HCT116 (cell line): ENCODE measurements around the gene ZDHHC9. TPM values are rescaled to one million over a fixed set of nuclear protein-coding genes. Genes with fewer than 3 reads are reported as not detected.

Experiments
- ATAC-seq: fragments of 200-7000 bp; cut with Tn5 transposase; 2 replicates; pipeline ENCODE4 v1.9.1; 2020; ENCODE audit warnings: mild to moderate bottlenecking, moderate library complexity
- BruUV-seq: library from RNA; stranded (reverse); fragments of 400-500 nt; replicated peaks from 2 replicates; lab custom pipeline; 2021; lab: Mats Ljungman, UMichigan
- CTCF ChIA-PET: fragments of 300-600 bp; sonication (Branson Sonifier 250); formaldehyde crosslinking; loops from one replicate; lab custom pipeline; 2021; ENCODE audit warnings: antibody characterized with exemption; lab: Charles Lee
- POLR2A ChIA-PET: fragments of 300-600, 350-600 bp; sonication (Branson Sonifier 250); formaldehyde crosslinking; loops from one replicate; lab custom pipeline; 2021; ENCODE audit warnings: antibody characterized with exemption; lab: Charles Lee
- RAD21 ChIA-PET, 2 experiments: fragments of 300-600 bp; sonication (Branson Sonifier 250); formaldehyde crosslinking; loops; one replicate each; lab custom pipeline; 2023; ENCODE audit warnings: low total read pairs in 2 of 2; ENCODE audit not compliant: uncharacterized antibody in 2 of 2, unreplicated experiment in 2 of 2, low non-redundant PET in 1 of 2; lab: Charles Lee
- DNase-seq: peaks from one replicate; pipeline ENCODE4 v3.0.0-alpha.2; 2010; ENCODE audit warnings: low read depth, low spot score
- H2AFZ ChIP-seq: fragments of 200-600 bp; shearing (Covaris generic), sonication (generic); 2 replicates; pipeline ENCODE4 v1.6.1; 2017; ENCODE audit warnings: low read depth, mixed run types, mixed read lengths, antibody characterized with exemption, low read length; ENCODE audit not compliant: poor library complexity, severe bottlenecking
- H3K27ac ChIP-seq: 2 replicates; pipeline ENCODE4 v1.5.1; 2012; ENCODE audit warnings: low read depth, low read length
- H3K27me3 ChIP-seq: fragments of 200-600 bp; sonication (generic); 2 replicates; pipeline ENCODE4 v1.6.1; 2016; ENCODE audit warnings: mixed run types, low read length, mixed read lengths; ENCODE audit not compliant: insufficient read depth
- H3K36me3 ChIP-seq, 2 experiments: fragments of 200-500 bp in 1 of 2; fragments of 200-600 bp in 1 of 2; sonication (Bioruptor generic) in 1 of 2; sonication (generic) in 1 of 2; 2 replicates each; pipeline versions ENCODE4 v1.5.1 to v1.6.1; 2014 to 2016; ENCODE audit warnings: low read length in 2 of 2, inconsistent platforms in 1 of 2, mixed read lengths in 1 of 2, mixed run types in 1 of 2; ENCODE audit not compliant: insufficient read depth in 2 of 2, control insufficient read depth in 1 of 2
- H3K4me1 ChIP-seq, 2 experiments: fragments of 200-600 bp in 1 of 2; sonication (generic) in 1 of 2; 2 replicates each; pipeline versions ENCODE4 v1.5.1 to v1.6.1; 2012 to 2017; ENCODE audit warnings: low read length in 2 of 2, inconsistent platforms in 1 of 2, mild to moderate bottlenecking in 1 of 2, mixed read lengths in 1 of 2, mixed run types in 1 of 2, moderate library complexity in 1 of 2; ENCODE audit not compliant: insufficient read depth in 2 of 2, control insufficient read depth in 1 of 2
- H3K4me2 ChIP-seq: fragments of 200-600 bp; sonication (generic); 2 replicates; pipeline ENCODE4 v1.6.1; 2017; ENCODE audit warnings: mixed run types, low read length, mixed read lengths
- H3K4me3 ChIP-seq, 2 experiments: fragments of 200-600 bp in 1 of 2; sonication (generic) in 1 of 2; replicated peaks in 1 of 2; 2 replicates each; pipeline ENCODE4 v1.5.1; 2011 to 2016; ENCODE audit warnings: low read length in 2 of 2, control low read depth in 1 of 2, low read depth in 1 of 2, mild to moderate bottlenecking in 1 of 2, mixed read lengths in 1 of 2, mixed run types in 1 of 2
- H3K79me2 ChIP-seq: fragments of 200-600 bp; sonication (generic); 2 replicates; pipeline ENCODE4 v1.6.1; 2017; ENCODE audit warnings: mild to moderate bottlenecking, mixed run types, low read length, moderate library complexity, mixed read lengths; ENCODE audit not compliant: insufficient read depth
- H3K9ac ChIP-seq: fragments of 200-600 bp; sonication (generic); 2 replicates; pipeline ENCODE4 v1.6.1; 2016; ENCODE audit warnings: low read length, mixed read lengths
- H3K9me2 ChIP-seq: fragments of 200-600 bp; sonication (generic), shearing (Covaris generic); 2 replicates; pipeline ENCODE4 v1.6.1; 2017; ENCODE audit warnings: mixed run types, mild to moderate bottlenecking, moderate library complexity; ENCODE audit not compliant: insufficient read depth
- H3K9me3 ChIP-seq, 2 experiments: fragments of 200-500 bp in 1 of 2; fragments of 200-600 bp in 1 of 2; sonication (Bioruptor generic) in 1 of 2; sonication (generic) in 1 of 2; 2 replicates each; pipeline ENCODE4 v1.6.1; 2014 to 2017; ENCODE audit warnings: low read length in 2 of 2, mixed read lengths in 2 of 2, inconsistent platforms in 1 of 2, low read depth in 1 of 2, mild to moderate bottlenecking in 1 of 2, mixed run types in 1 of 2, moderate library complexity in 1 of 2; ENCODE audit not compliant: control insufficient read depth in 1 of 2, insufficient read depth in 1 of 2
- H4K20me1 ChIP-seq: fragments of 200-600 bp; sonication (generic), shearing (Covaris generic); 2 replicates; pipeline ENCODE4 v1.6.1; 2017; ENCODE audit warnings: mixed run types, mild to moderate bottlenecking, moderate library complexity; ENCODE audit not compliant: insufficient read depth
- ATF3 ChIP-seq: IDR thresholded peaks from 2 replicates; pipeline ENCODE4 v1.6.1; 2012
- CBX3 ChIP-seq: IDR thresholded peaks from 2 replicates; pipeline ENCODE4 v1.6.1; 2012; ENCODE audit warnings: low read depth
- CEBPB ChIP-seq: IDR thresholded peaks from 2 replicates; pipeline ENCODE4 v1.6.1; 2012; ENCODE audit warnings: low read depth
- ELF1 ChIP-seq: IDR thresholded peaks from 2 replicates; pipeline ENCODE4 v1.6.1; 2012; ENCODE audit warnings: low read depth, borderline replicate concordance
- EZH2 ChIP-seq: fragments of 200-600 bp; sonication (generic); IDR thresholded peaks from 2 replicates; pipeline ENCODE4 v1.6.1; 2017; ENCODE audit warnings: antibody characterized with exemption, mixed run types
- EZH2phosphoT487 ChIP-seq: fragments of 200-600 bp; IDR thresholded peaks from 2 replicates; pipeline ENCODE4 v1.6.1; 2018; ENCODE audit warnings: antibody characterized with exemption, borderline replicate concordance
- JUND ChIP-seq: IDR thresholded peaks from 2 replicates; pipeline ENCODE4 v1.6.1; 2012
- POLR2A ChIP-seq: IDR thresholded peaks from 2 replicates; pipeline ENCODE4 v1.7.0; 2011; ENCODE audit warnings: borderline replicate concordance; ENCODE audit not compliant: insufficient read depth, insufficient read length; ENCODE audit errors: extremely low read depth
- POLR2AphosphoS5 ChIP-seq: IDR thresholded peaks from 2 replicates; pipeline ENCODE4 v1.6.1; 2011; ENCODE audit warnings: mild to moderate bottlenecking, low read depth, low read length, moderate library complexity
- RAD21 ChIP-seq: IDR thresholded peaks from 2 replicates; pipeline ENCODE4 v1.6.1; 2012; ENCODE audit warnings: low read depth, mild to moderate bottlenecking
- SIN3A ChIP-seq: IDR thresholded peaks from 2 replicates; pipeline ENCODE4 v1.6.1; 2012; ENCODE audit warnings: low read depth
- SP1 ChIP-seq: IDR thresholded peaks from 2 replicates; pipeline ENCODE4 v1.6.1; 2012; ENCODE audit warnings: low read depth
- SRF ChIP-seq: IDR thresholded peaks from 2 replicates; pipeline ENCODE4 v1.6.1; 2012; ENCODE audit warnings: low read depth
- TCF7L2 ChIP-seq: IDR thresholded peaks from 2 replicates; pipeline ENCODE4 v1.7.0; 2011; ENCODE audit warnings: borderline replicate concordance, inconsistent platforms; ENCODE audit not compliant: insufficient read depth, insufficient read length; ENCODE audit errors: extremely low read depth
- YY1 ChIP-seq: IDR thresholded peaks from 2 replicates; pipeline ENCODE4 v1.6.1; 2011; ENCODE audit warnings: low read length, low read depth, moderate library complexity, mild to moderate bottlenecking; ENCODE audit not compliant: insufficient replicate concordance; ENCODE audit errors: extremely low read depth
- ZBTB33 ChIP-seq: IDR thresholded peaks from 2 replicates; pipeline ENCODE4 v1.6.1; 2011; ENCODE audit warnings: mild to moderate bottlenecking, low read length, moderate library complexity; ENCODE audit not compliant: insufficient replicate concordance; ENCODE audit errors: extremely low read depth
- intact Hi-C: fragments of 100-400 bp; cut with micrococcal nuclease; formaldehyde crosslinking; loops from 2 replicates; pipeline ENCODE4 v1.10.0; 2022
- total RNA-seq: library from RNA; stranded (reverse); gene quantifications from one replicate; pipeline ENCODE4 v1.2.1, GENCODE V29; 2021; ENCODE audit not compliant: unreplicated experiment

ZDHHC9 gene
- total RNA-seq, 1 experiment from 2014 or later = 18.9 TPM

- intact Hi-C loops = no loop called here
These were observed 19.1 kb downstream of the ZDHHC9 start for GRCh38 chrX:129824620-129825019.

More at GRCh38 chrX:129824620-129825019, 19.1 kb downstream of the ZDHHC9 start:
- Histone ChIP-seq H3K4me1 (no peaks in the 10 kb centered on the region), H3K27me3 (no peaks in the 10 kb centered on the region), H3K36me3 (no peaks in the 10 kb centered on the region), H3K79me2 (no peaks in the 10 kb centered on the region), H2AFZ (no peak overlapping the region), H4K20me1 (no peaks in the 10 kb centered on the region), H3K4me3 (no peak overlapping the region), H3K9me2 (no peaks in the 10 kb centered on the region), H3K9ac (no peak overlapping the region), H3K9me3 (no peaks in the 10 kb centered on the region), H3K4me2 (no peak overlapping the region), H3K27ac (no peak overlapping the region)
- POLR2A ChIA-PET = no interaction called here
- CTCF ChIA-PET = interaction anchor here (0.6 kb wide), 1 partner anchor 109 kb away, joined by 3 read pairs; no protein-coding TSS in a partner anchor
- TF ChIP-seq EZH2 (no peak), SRF (no peak), ELF1 (no peak), CEBPB (no peak), YY1 (no peak), ATF3 (no peak), JUND (no peak), POLR2AphosphoS5 (no peak), TCF7L2 (no peak), RAD21 (no peak), EZH2phosphoT487 (no peak), POLR2A (no peak), SP1 (no peak), ZBTB33 (no peak), SIN3A (no peak), CBX3 (no peak)
- no peak for DNase-seq
- ATAC-seq = no peak
- RAD21 ChIA-PET = no interaction called here
- no TSS peak for BruUV-seq
